Lung (tissue), 12 donors: ENCODE data around the gene DPEP2. TPM values are rescaled to one million over a fixed set of nuclear protein-coding genes. Genes with fewer than 3 reads are reported as not detected.

Experiments
- ATAC-seq: fragments of 200-7000 bp; cut with Tn5 transposase; one replicate; pipeline ENCODE4 v1.9.1; 2020; ENCODE audit warnings: moderate number of reproducible peaks; ENCODE audit not compliant: insufficient read depth, low FRiP score
- DNase-seq, 3 donors: peaks; one replicate each; pipeline ENCODE4 v3.0.0-alpha.2; 2013 to 2017
- H3K27ac ChIP-seq, 2 donors: one replicate each; pipeline ENCODE4 v1.5.1; 2013; ENCODE audit warnings: mild to moderate bottlenecking in 2 of 2, moderate library complexity in 2 of 2, control low read depth in 1 of 2, inconsistent platforms in 1 of 2, low read depth in 1 of 2, low read length in 1 of 2
- H3K27me3 ChIP-seq, 3 donors: one replicate each; pipeline ENCODE4 v1.5.1; 2013; ENCODE audit warnings: low read length in 2 of 3; ENCODE audit not compliant: control insufficient read depth in 3 of 3, insufficient read depth in 3 of 3
- H3K36me3 ChIP-seq, 4 donors: one replicate each; pipeline ENCODE4 v1.5.1; 2013; ENCODE audit warnings: low read length in 4 of 4, mild to moderate bottlenecking in 1 of 4, moderate library complexity in 1 of 4; ENCODE audit not compliant: control insufficient read depth in 4 of 4, insufficient read depth in 4 of 4
- H3K4me1 ChIP-seq, 5 donors: one replicate each; pipeline ENCODE4 v1.5.1; 2013; ENCODE audit warnings: low read length in 5 of 5, mild to moderate bottlenecking in 2 of 5, moderate library complexity in 1 of 5; ENCODE audit not compliant: control insufficient read depth in 5 of 5, insufficient read depth in 5 of 5
- H3K4me3 ChIP-seq: one replicate; pipeline ENCODE4 v1.5.1; 2013; ENCODE audit warnings: mild to moderate bottlenecking, control low read depth, moderate library complexity
- H3K9ac ChIP-seq, 2 donors: one replicate each; pipeline ENCODE4 v1.5.1; 2013; ENCODE audit warnings: low read length in 2 of 2, control low read depth in 1 of 2; ENCODE audit not compliant: insufficient read depth in 1 of 2
- H3K9me3 ChIP-seq, 4 donors: one replicate each; pipeline ENCODE4 v1.5.1; 2013; ENCODE audit warnings: low read length in 3 of 4, mild to moderate bottlenecking in 1 of 4, moderate library complexity in 1 of 4; ENCODE audit not compliant: control insufficient read depth in 4 of 4, insufficient read depth in 3 of 4
- CTCF ChIP-seq: IDR thresholded peaks from 2 replicates; pipeline ENCODE4 v1.5.1; 2012; ENCODE audit warnings: mild to moderate bottlenecking; ENCODE audit errors: control extremely low read depth, extremely low read depth
- WGBS, 2 donors: extraction: QIAGEN DNeasy Blood & Tissue Kit; methylation state at CpG; one replicate each; pipeline ENCODE4 v1.1.7; 2013; 5-methylcytosine and 5-hydroxymethylcytosine counted together
- polyA plus RNA-seq, 2 donors: library from polyadenylated mRNA; stranded (reverse); fragments of 200-250 nt; gene quantifications; one replicate each; pipeline ENCODE4 v1.2.1, GENCODE V29; 2013
- total RNA-seq, 2 donors: library from RNA; depleted of rRNA in 1 of 2; stranded (reverse); fragments of >200 nt in 1 of 2; gene quantifications; one replicate each; pipeline ENCODE4 v1.2.1, GENCODE V29; 2014 to 2021
- donor health status: control.
- donor health status: control.
- donor health status: Bipolar disorder and iron deficiency.
- donor health status: healthy.
- donor health status: DM: yes; HTN: yes; CAD: no.

The DPEP2 gene
- total and polyA plus RNA-seq, 4 donors, result 9.2 to 20.4 (median 12.0) TPM

GRCh38 chr16:67967958-67968399 lies 31.3 kb downstream of the DPEP2 start:
- peak overlapping the region; percentile 88 for H3K4me3 ChIP-seq
- H3K9me3 ChIP-seq, result no peaks in the 10 kb centered on the region
- no peaks in the 10 kb centered on the region for H3K27me3 ChIP-seq
- H3K36me3 ChIP-seq, result peaks cover 0 to 10% (median 4%) of the 10 kb centered on the region in 4 donors
- peaks cover 12 to 32% (median 19%) of the 10 kb centered on the region in 5 donors for H3K4me1 ChIP-seq
- peak; percentile 56 to 64 (median 60) for DNase-seq
- ATAC-seq, result peak; percentile 6
- peak overlapping the region; percentile 80 to 95 for H3K9ac ChIP-seq
- peak overlapping the region; percentile 94 to 95 for H3K27ac ChIP-seq
- no peak for TF ChIP-seq CTCF
- 1% methylated on average over 23 to 45 of the region's 45 CpGs for WGBS, 2 donors

- Histone ChIP-seq H3K4me3 (peak overlapping the region; percentile 88), H3K4me1 (peaks cover 12 to 32% (median 19%) of the 10 kb centered on the region in 5 donors), H3K36me3 (peaks cover 0 to 16% (median 4%) of the 10 kb centered on the region in 4 donors), H3K9ac (peak overlapping the region; percentile 80 to 95), H3K27ac (peak overlapping the region; percentile 94 to 95), H3K9me3 (no peaks in the 10 kb centered on the region), H3K27me3 (no peaks in the 10 kb centered on the region)
- DNase-seq (peak in 2 of 3 donors; percentile 28 to 36), ATAC-seq (no peak)
- 10 to 22% methylated on average over 18 of the region's 18 CpGs for WGBS, 2 donors
- TF ChIP-seq CTCF, result no peak
These were observed 31.9 kb downstream of the DPEP2 start for GRCh38 chr16:67967183-67967957.

GRCh38 chr16:67966549-67967182 lies 32.6 kb downstream of the DPEP2 start:
- no peak for TF ChIP-seq CTCF
- no peak for DNase-seq
- WGBS, 2 donors, result 41 to 47% methylated on average over 3 of the region's 3 CpGs

More at GRCh38 chr16:67966549-67967182, 32.6 kb downstream of the DPEP2 start:
- peak overlapping the region; percentile 49 to 94 for H3K27ac ChIP-seq
- no peaks in the 10 kb centered on the region for H3K9me3 ChIP-seq
- no peak for ATAC-seq
- H3K9ac ChIP-seq, result peak overlapping the region; percentile 80 to 95
- peak overlapping the region; percentile 88 for H3K4me3 ChIP-seq
- peaks cover 12 to 34% (median 19%) of the 10 kb centered on the region in 5 donors for H3K4me1 ChIP-seq
- H3K36me3 ChIP-seq, result peaks cover 0 to 23% (median 8%) of the 10 kb centered on the region in 4 donors
- H3K27me3 ChIP-seq, result no peaks in the 10 kb centered on the region
